ENCODE measurements around the gene ISM2.

DNA sequence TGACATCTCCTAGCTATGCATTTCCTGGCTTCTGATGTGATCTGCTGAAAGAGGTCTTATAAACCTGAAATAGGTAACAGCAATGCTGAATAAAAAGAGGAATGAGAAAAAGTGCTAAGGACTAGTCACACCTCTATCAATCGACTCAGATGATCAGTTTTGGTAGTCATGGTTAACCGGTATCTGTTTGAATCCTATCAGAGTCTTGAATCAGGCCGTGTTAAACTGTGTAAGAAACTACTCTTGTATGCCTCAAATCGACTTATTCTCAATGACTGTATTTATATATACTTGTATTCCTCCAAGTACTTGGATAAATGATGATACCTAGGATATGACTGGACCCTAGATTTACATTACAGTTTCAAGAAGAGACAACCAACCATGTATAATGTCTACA lies 10.8 kb upstream of the ISM2 start:
- TF ChIP-seq, protein P1, sequence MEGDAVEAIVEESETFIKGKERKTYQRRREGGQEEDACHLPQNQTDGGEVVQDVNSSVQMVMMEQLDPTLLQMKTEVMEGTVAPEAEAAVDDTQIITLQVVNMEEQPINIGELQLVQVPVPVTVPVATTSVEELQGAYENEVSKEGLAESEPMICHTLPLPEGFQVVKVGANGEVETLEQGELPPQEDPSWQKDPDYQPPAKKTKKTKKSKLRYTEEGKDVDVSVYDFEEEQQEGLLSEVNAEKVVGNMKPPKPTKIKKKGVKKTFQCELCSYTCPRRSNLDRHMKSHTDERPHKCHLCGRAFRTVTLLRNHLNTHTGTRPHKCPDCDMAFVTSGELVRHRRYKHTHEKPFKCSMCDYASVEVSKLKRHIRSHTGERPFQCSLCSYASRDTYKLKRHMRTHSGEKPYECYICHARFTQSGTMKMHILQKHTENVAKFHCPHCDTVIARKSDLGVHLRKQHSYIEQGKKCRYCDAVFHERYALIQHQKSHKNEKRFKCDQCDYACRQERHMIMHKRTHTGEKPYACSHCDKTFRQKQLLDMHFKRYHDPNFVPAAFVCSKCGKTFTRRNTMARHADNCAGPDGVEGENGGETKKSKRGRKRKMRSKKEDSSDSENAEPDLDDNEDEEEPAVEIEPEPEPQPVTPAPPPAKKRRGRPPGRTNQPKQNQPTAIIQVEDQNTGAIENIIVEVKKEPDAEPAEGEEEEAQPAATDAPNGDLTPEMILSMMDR (IDR thresholded peaks at IDR 0.05): no peak
- no peak for TF ChIP-seq POLR2A (IDR thresholded peaks at IDR 0.05)
